ENCODE results near the gene ZC3H7B.

Gene ZC3H7B

DNA sequence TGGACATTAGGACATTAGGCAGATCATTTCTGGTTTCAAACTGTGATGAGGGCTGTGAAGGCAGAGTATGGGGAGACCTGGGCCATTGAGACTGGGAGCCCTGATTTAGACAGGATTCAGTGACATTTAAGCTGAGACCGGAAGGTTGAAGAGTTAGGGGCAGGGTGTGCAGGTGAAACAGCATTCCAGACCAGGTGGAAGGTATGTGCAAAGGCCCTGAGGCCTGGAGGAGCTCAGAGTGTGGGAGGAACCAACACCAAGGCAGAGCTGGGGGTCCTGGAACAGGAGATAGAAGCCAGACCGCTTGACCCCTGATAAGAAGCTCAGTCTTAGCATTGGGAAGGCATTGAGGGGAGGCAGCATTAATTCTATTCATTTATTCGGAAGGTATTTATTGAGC is 32.5 kb downstream of the ZC3H7B start:
- ChIA-PET CTCF (no interaction called here), POLR2A (ENCODE audit: low non-redundant PET) (no interaction called here)
- no peak overlapping the region for H3K27ac ChIP-seq
- no peak for DNase-seq (ENCODE audit: low spot score)
- no peak for TF ChIP-seq CTCF (conservative IDR thresholded peaks at IDR 0.05; ENCODE audit: low read depth)

GRCh38 chr22:41334215-41334614 is 32.9 kb downstream of the ZC3H7B start:
- DNase-seq (ENCODE audit: low spot score), result no peak
- CTCF ChIA-PET, result no interaction called here
- POLR2A ChIA-PET (ENCODE audit: low non-redundant PET), result no interaction called here
- TF ChIP-seq CTCF (conservative IDR thresholded peaks at IDR 0.05; ENCODE audit: low read depth), result no peak
- H3K27ac ChIP-seq, result peak overlapping the region; percentile 25; the same call in 1 of the 2 replicates

DNA sequence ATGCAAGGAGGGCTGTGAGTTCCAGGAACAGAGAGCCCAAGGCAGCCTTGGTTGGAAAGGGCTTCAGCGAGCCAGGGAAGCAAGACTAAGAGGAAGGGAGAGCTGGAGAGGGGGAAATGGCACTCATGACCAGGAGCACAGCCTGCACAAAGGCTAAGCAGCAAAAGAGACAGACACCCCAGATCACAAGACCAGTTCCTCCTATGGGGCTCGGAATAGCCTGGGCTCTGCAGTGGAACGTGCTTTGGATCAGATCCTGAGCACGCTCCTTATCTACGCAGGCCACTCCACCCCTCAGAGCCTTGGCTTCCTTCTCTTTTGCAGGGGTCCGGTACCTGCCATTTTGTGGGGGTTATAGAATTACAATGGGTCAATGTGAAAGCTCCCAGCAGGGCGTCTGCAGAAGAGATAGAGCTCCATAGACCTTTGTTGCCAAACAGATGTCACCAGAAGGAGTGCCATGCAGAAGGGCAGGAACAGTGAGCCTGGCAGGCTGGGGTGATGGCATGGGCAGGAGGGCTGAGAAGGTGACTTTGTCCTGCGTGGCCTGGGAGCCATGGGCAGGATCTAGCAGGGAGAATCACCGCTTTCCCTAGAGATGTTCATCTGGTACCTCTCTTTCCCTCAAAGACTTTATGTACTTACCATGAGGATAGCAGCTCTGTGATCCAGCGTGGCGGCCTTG is 33.8 kb downstream of the ZC3H7B start:
- POLR2A ChIA-PET (ENCODE audit: low non-redundant PET), result no interaction called here
- DNase-seq (ENCODE audit: low spot score), result no peak
- H3K27ac ChIP-seq, result peak overlapping the region; percentile 25; the same call in 1 of the 2 replicates
- CTCF ChIA-PET, result no interaction called here
- TF ChIP-seq CTCF (conservative IDR thresholded peaks at IDR 0.05; ENCODE audit: low read depth), result no peak

- no peak for DNase-seq (ENCODE audit: low spot score)
- H3K27ac ChIP-seq, result peak overlapping the region; percentile 9; the same call in 1 of the 2 replicates
- ChIA-PET POLR2A (ENCODE audit: low non-redundant PET) (no interaction called here), CTCF (interaction anchor here (0.7 kb wide), 1 partner anchor 27 kb away, joined by 3 read pairs; no protein-coding TSS in a partner anchor)
- no peak for TF ChIP-seq CTCF (conservative IDR thresholded peaks at IDR 0.05; ENCODE audit: low read depth)
Observed at GRCh38 chr22:41338614-41339212, 37.4 kb downstream of the ZC3H7B start.

DNA sequence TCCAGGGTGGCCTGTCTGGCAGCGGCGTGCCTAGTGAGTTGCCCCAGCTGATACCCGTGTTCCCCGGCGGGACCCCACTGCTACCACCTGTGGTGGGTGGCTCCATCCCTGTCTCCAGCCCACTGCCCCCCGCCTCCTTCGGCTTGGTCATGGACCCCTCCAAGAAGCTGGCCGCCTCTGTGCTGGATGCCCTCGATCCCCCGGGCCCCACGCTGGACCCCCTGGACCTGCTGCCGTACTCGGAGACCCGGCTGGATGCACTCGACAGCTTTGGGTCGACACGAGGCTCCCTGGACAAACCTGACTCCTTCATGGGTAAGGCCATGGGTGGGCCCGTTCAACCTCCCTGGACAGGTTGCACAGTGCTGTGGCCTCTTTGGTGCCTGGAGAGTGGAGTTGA is 38.5 kb downstream of the ZC3H7B start:
- ChIA-PET CTCF (interaction anchor here (0.6 kb wide), 1 partner anchor 343 kb away, joined by 4 read pairs; no protein-coding TSS in a partner anchor), POLR2A (ENCODE audit: low non-redundant PET) (no interaction called here)
- H3K27ac ChIP-seq, result peak overlapping the region; percentile 12; the same call in 1 of the 2 replicates
- TF ChIP-seq CTCF (conservative IDR thresholded peaks at IDR 0.05; ENCODE audit: low read depth), result no peak
- DNase-seq (ENCODE audit: low spot score), result no peak

GRCh38 chr22:41340357-41340756 is 39.0 kb downstream of the ZC3H7B start:
- no peak for TF ChIP-seq CTCF (conservative IDR thresholded peaks at IDR 0.05; ENCODE audit: low read depth)
- DNase-seq (ENCODE audit: low spot score), result no peak
- ChIA-PET POLR2A (ENCODE audit: low non-redundant PET) (no interaction called here), CTCF (no interaction called here)
- peak overlapping the region; percentile 12; the same call in 1 of the 2 replicates for H3K27ac ChIP-seq

Data from RWPE1 (cell line).